ENCODE results near the gene DCC. TPM values are rescaled to one million over a fixed set of nuclear protein-coding genes. Genes with fewer than 3 reads are reported as not detected.

The DCC gene
- total RNA-seq, 1 donor from 2014 or later = 5.6 TPM

DNA sequence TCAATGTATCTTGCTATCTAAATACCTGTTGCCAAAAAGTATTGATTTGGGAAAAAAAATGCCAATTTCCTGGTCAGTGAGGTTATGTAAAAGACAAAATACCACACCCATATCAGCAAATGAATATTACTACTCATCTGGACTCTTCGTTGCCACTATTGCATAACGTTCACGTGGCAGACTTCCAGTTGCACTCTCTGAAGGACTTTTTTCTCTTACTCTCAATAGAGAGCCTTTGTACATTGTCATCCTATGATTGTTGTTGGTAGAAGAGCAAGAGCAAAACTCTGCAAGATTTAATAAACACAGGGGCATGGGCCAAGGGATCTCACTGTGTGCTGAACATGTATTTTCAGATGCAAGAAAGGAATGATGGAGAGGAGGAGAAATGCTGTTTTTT, 1194.7 kb downstream of the DCC start:
- H3K27me3 Mint-ChIP-seq (ENCODE audit: unreplicated experiment) = no peaks in the 10 kb centered on the region
- H3K4me3 Mint-ChIP-seq (ENCODE audit: unreplicated experiment) = no peak overlapping the region
- H3K9me3 Mint-ChIP-seq (ENCODE audit: unreplicated experiment) = no peaks in the 10 kb centered on the region
- no peak overlapping the region for H3K27ac Mint-ChIP-seq (ENCODE audit: unreplicated experiment)
- no peak for TF ChIP-seq CTCF (IDR thresholded peaks at IDR 0.05; ENCODE audit: partially characterized antibody, unreplicated experiment)
- no peak for DNase-seq
- H3K36me3 Mint-ChIP-seq (ENCODE audit: unreplicated experiment) = no peaks in the 10 kb centered on the region
- peaks cover 6% of the 10 kb centered on the region for H3K4me1 Mint-ChIP-seq (ENCODE audit: low read depth, unreplicated experiment)

DNA sequence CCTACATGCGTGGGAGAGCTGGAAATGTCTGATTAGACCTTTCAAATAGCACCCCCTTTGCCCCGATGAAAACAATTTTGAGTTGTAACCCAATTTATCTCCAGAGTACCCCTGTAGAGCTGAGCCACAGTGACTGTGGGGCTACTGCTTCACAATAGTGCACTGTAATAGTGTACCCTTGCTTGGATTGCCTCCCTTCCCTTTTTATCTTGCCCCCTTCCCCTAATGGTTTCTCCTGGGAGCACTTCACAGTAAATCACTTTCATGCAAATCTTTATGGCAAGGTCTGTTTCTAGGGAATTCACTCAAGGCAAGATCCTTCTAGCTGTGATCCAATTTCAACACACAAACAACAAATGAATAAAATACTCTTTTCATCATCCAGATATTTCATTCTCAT, 1196.9 kb downstream of the DCC start:
- no peak for TF ChIP-seq CTCF (IDR thresholded peaks at IDR 0.05; ENCODE audit: partially characterized antibody, unreplicated experiment)
- H3K27ac Mint-ChIP-seq (ENCODE audit: unreplicated experiment) = no peak overlapping the region
- peaks cover 6% of the 10 kb centered on the region for H3K4me1 Mint-ChIP-seq (ENCODE audit: low read depth, unreplicated experiment)
- H3K4me3 Mint-ChIP-seq (ENCODE audit: unreplicated experiment) = no peak overlapping the region
- H3K27me3 Mint-ChIP-seq (ENCODE audit: unreplicated experiment) = no peaks in the 10 kb centered on the region
- no peaks in the 10 kb centered on the region for H3K36me3 Mint-ChIP-seq (ENCODE audit: unreplicated experiment)
- DNase-seq = no peak
- no peaks in the 10 kb centered on the region for H3K9me3 Mint-ChIP-seq (ENCODE audit: unreplicated experiment)

DNA sequence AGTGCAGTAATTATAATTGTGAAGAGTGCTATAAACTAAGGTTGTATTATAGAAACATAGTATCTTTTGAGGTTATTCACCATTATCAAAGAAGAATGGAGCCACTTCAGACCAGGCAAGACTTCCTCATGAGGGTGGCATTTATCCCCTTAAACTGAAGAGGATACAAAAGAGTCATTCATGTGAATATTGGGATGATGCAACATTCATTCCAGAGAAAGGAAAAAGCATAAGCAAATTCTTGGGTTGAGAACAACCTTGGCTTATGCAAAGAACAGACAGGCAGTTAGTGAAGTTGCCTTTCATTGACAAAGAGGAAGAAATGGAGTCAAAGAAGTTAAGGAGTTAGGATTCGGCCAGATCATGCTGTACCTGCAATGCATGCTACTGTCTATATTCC, 1201.9 kb downstream of the DCC start:
- H3K36me3 Mint-ChIP-seq (ENCODE audit: unreplicated experiment) = no peaks in the 10 kb centered on the region
- H3K4me3 Mint-ChIP-seq (ENCODE audit: unreplicated experiment) = no peak overlapping the region
- H3K4me1 Mint-ChIP-seq (ENCODE audit: low read depth, unreplicated experiment) = peaks cover 2% of the 10 kb centered on the region
- no peak for TF ChIP-seq CTCF (IDR thresholded peaks at IDR 0.05; ENCODE audit: partially characterized antibody, unreplicated experiment)
- no peaks in the 10 kb centered on the region for H3K9me3 Mint-ChIP-seq (ENCODE audit: unreplicated experiment)
- H3K27me3 Mint-ChIP-seq (ENCODE audit: unreplicated experiment) = peaks cover 1% of the 10 kb centered on the region
- no peak for DNase-seq
- H3K27ac Mint-ChIP-seq (ENCODE audit: unreplicated experiment) = no peak overlapping the region

- no peaks in the 10 kb centered on the region for H3K4me1 Mint-ChIP-seq (ENCODE audit: low read depth, unreplicated experiment)
Observed at GRCh38 chr18:53543711-53544110, 1203.7 kb downstream of the DCC start.

DNA sequence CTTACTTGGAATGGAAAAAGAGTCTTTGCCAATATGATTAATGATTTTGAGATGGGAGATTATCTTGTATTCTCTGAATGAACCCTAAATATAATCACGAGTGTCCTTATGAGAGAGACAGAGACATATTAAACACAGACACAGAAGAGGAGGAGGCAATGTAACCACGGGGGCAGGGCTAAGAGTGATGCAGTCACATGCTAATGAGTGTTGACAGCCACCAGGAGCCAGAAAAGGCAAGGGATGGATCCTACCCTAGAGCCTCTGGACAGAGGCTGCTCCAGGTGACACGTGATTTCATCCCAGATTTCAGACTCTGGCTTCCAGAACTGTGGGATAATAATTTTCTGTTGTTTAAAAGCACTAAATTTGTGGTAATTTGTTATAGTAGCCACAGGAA, 1204.9 kb downstream of the DCC start:
- no peak for TF ChIP-seq CTCF (IDR thresholded peaks at IDR 0.05; ENCODE audit: partially characterized antibody, unreplicated experiment)
- no peak overlapping the region for H3K4me3 Mint-ChIP-seq (ENCODE audit: unreplicated experiment)
- H3K27me3 Mint-ChIP-seq (ENCODE audit: unreplicated experiment) = peaks cover 1% of the 10 kb centered on the region
- H3K27ac Mint-ChIP-seq (ENCODE audit: unreplicated experiment) = no peak overlapping the region
- H3K9me3 Mint-ChIP-seq (ENCODE audit: unreplicated experiment) = no peaks in the 10 kb centered on the region
- no peak for DNase-seq
- no peaks in the 10 kb centered on the region for H3K4me1 Mint-ChIP-seq (ENCODE audit: low read depth, unreplicated experiment)
- no peaks in the 10 kb centered on the region for H3K36me3 Mint-ChIP-seq (ENCODE audit: unreplicated experiment)

More at GRCh38 chr18:53543711-53544110, 1203.7 kb downstream of the DCC start:
- H3K9me3 Mint-ChIP-seq (ENCODE audit: unreplicated experiment) = no peaks in the 10 kb centered on the region
- H3K36me3 Mint-ChIP-seq (ENCODE audit: unreplicated experiment) = no peaks in the 10 kb centered on the region
- H3K4me3 Mint-ChIP-seq (ENCODE audit: unreplicated experiment) = no peak overlapping the region
- peaks cover 1% of the 10 kb centered on the region for H3K27me3 Mint-ChIP-seq (ENCODE audit: unreplicated experiment)
- DNase-seq = no peak
- TF ChIP-seq CTCF (IDR thresholded peaks at IDR 0.05; ENCODE audit: partially characterized antibody, unreplicated experiment) = no peak
- H3K27ac Mint-ChIP-seq (ENCODE audit: unreplicated experiment) = no peak overlapping the region
